ENCODE measurements around the gene CEP112. TPM values are rescaled to one million over a fixed set of nuclear protein-coding genes. Genes with fewer than 3 reads are reported as not detected.

The CEP112 gene
- total and polyA plus RNA-seq, 9 of the 15 experiments (the other 6 are each of a cell fraction or from before 2014, with no cell fraction given), result 0.84 TPM; not detected in 8

DNA sequence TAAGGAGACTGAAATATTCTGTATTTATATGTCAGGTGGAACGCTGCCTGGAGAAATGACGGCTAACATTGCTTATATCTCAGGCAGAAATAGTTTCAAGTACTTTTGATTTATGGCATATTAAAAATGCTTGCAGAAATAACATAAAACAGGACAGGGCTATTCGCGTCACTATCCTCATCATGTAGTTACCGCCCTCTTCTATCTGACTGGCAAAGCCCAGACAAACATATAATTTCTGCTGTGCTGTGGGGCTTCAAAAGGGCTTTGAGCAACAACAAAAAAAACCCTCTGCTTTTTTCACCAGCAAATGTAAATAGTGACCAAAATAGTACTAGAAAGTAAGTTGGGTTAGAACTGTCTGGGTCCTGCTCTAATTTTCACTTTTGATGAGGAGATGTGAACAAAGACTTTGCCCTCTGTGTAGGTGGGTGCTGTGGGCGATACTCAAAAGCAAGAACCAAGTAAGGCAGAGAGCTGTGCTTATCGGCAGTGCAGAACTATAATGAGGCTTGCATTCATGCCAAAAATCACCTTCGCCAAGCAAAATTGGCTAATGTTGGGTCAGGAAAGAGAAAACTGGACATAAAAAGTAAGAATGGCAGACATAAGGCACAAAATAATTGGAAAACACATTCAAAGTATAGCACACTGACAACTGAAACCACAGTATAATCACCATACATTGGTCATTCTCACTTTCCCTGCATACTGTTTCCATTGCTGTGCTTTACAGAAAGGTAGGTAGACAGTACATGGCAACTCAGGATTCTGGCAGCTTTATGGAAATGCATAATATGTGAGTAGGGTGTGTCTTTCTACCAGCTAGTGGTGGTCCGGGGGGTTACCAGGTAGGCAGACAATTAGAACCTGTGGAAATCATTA, 479.3 kb downstream of the CEP112 start:
- Histone ChIP-seq H3K27ac (ENCODE audit: extremely low read depth, low read depth, low read length) (no peak overlapping the region), H3K9me3 (replicated peaks; ENCODE audit: control insufficient read depth, insufficient read depth, low read depth, low read length) (no peaks in the 10 kb centered on the region), H3K79me2 (ENCODE audit: control insufficient read depth, insufficient read depth, low read length) (no peaks in the 10 kb centered on the region), H3K4me2 (ENCODE audit: insufficient read depth, low read length) (no peak overlapping the region), H3K4me3 (no peak overlapping the region), H3K4me1 (replicated peaks in 1 of 2; ENCODE audit: control insufficient read depth in 2 of 2, insufficient read depth in 2 of 2, low read length in 2 of 2) (no peaks in the 10 kb centered on the region), H3K36me3 (ENCODE audit: control insufficient read depth, insufficient read depth, low read length) (no peaks in the 10 kb centered on the region), H2AFZ (ENCODE audit: low read depth, low read length) (no peak overlapping the region), H3K9ac (ENCODE audit: insufficient read depth in 1 of 2, low read depth in 2 of 2, low read length in 2 of 2) (no peak overlapping the region), H3K27me3 (ENCODE audit: control insufficient read depth in 2 of 2, insufficient read depth in 2 of 2, low read length in 2 of 2) (peaks cover 5 to 8% of the 10 kb centered on the region in 2 experiments; a peak in 3 of 5 replicates), H3K9me1 (ENCODE audit: control insufficient read depth, insufficient read depth, low read length) (no peaks in the 10 kb centered on the region), H4K20me1 (replicated peaks; ENCODE audit: control insufficient read depth, insufficient read depth, low read length) (no peaks in the 10 kb centered on the region)
- no peak for ATAC-seq
- TF ChIP-seq MAFK (IDR thresholded peaks at IDR 0.05; ENCODE audit: low read length) (no peak), ZNF561 (CRISPR knock-in tag; conservative IDR thresholded peaks at IDR 0.05) (no peak), ZNF316 (IDR thresholded peaks at IDR 0.05) (no peak), ZNF407 (IDR thresholded peaks at IDR 0.05; ENCODE audit: low read depth) (no peak), E4F1 (CRISPR knock-in tag; IDR thresholded peaks at IDR 0.05; ENCODE audit: borderline replicate concordance) (no peak)
- CTCF ChIA-PET (ENCODE audit: low intra/inter-chr PET ratio), result no interaction called here
- intact Hi-C loops (cut with micrococcal nuclease), result no loop called here
- POLR2A ChIA-PET, result no interaction called here
- BruUV-seq (replicated peaks), result no TSS peak
- no peak for DNase-seq (ENCODE audit: extremely low read depth in 1 of 4, low spot score in 3 of 4)
- no peak for FAIRE-seq
- in situ Hi-C loops (cut with MboI), result no loop called here
- 1% methylated on average over 9 of the region's 9 CpGs for WGBS (ENCODE audit: insufficient coverage, low coverage, missing lambda C conversion rate)
